ENCODE results near the gene ASAP3.
A peak's percentile ranks its signal among the peaks of the same experiment; 100 is the strongest.

Gene ASAP3

DNA sequence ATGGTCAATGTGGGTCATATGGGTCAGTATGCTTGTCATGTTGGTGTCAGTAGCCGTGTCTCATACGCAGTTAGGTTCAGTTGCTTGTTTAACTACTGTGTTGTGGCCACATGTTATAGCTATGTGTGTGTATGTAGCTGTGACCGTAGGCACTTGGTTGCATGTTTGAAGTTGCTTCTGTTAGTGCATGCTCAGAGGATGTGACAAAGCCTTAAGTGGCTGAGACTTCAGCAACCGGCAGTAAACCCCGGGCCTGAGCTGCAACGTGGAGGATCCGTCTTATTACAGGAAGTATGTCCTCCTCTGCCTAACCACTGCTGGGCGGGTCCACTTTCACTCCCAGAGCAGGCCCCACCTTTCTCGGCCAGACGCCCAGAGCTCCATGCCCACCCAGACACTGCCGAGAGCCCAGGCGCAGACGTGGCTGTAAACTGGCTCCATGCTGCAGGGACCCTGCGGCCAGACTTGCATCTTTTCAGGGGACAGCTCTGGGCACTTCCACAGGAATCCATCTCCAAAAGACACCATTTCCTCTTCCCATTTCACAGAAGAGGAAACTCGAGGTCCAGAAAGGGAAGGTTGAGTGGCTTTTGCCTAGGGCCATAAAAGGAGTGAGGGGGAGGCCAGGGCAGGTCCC is 61.6 kb downstream of the ASAP3 start:
- no peak for DNase-seq

DNA sequence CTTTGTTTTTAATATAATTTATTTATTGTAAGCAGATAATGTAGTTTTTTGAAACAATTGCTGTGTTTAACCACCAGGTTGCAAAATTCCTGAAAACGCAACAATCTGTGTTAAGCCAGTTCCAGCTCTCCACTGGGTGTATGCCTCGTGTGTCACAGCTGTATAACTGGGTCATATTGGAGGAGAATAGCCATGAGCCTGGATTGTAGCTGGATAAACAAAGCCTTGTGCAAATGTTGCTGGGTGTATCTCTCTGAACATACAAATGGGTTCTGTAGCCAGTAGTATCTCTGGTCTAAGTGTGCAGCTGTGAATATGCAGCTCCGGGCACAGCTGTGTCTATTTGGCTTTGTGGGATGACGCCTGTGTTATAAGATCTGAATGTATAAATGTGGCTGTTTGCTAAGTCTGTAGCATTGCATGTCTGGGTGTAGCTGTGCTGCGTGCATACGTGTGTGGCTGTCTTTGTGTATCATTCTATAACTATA is 62.2 kb downstream of the ASAP3 start:
- no peak for DNase-seq

DNA sequence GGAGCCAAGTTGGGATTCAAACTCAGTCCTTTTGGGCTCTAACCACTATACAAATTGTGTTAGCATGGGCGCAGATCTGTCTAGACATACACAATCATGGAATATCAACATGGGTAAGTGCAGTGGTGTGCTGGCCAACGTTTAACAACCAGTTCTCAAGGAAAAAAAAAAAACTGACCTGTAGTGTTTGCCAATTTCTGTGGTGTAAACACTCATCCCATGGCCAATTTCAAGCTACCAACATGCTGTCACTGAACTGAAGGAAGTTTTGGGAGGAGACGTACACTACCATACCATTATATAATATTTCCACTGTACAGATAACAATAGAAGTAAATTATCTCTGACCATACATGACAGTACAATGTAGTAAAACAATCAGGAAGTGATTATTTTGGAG is 62.6 kb downstream of the ASAP3 start:
- DNase-seq: no peak

DNA sequence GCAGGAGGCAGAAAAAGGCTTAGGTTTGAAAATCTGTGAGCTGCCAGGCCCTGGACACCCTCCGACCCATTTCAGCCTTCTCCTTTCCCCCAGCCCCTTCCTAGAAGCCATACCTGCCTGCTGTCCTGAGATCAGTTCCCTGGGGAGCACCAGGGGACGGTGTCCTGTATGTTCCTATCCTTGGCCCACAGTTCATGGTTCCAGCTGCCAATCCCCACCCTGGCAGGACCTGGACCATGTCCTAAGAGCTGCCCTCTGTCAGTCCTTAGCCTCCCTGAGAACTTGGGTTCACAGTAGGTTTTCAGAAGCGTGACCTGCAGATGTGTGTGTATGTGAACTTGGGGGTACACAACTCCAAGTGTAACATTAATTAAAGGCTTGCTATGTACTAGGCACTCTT is 63.2 kb downstream of the ASAP3 start:
- no peak for DNase-seq

DNA sequence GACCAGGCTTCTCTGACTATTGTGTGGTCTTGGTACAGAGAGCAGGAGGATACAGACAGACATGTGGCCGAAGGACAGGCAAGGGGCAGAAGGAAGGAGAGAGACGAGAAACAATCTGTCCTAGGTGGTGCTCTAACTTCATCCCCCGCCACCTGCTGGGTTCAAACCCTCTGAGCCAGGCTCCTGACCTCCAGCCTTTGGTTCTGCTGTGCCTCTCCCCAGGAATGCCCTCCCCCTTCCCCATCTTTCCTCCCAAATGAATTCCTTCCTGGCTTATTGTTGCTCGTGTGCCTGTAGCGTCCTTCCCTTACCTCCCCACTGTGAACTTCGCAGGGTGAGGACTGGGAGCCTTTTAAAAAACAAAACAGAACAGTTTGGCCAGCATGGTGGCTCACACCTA is 64.8 kb downstream of the ASAP3 start:
- DNase-seq: no peak

DNA sequence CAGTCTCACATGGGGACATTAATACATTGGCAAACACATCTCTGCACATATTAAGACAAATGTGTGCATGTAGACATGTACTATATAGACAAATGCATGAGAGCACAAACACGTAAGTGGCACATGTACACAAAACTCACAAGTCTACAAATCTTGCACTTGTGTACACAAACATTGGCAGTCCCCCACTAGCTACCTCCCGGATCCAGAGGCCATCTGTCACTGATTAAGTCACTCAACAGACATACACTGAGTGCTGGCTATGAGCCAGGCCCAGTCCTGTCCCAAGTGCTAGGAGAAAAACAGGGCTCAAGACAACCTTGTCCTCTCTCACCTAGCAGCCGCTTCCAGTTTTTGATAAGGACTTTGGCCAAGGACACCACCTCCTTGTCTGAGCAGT is 66.4 kb downstream of the ASAP3 start:
- DNase-seq: no peak

DNA sequence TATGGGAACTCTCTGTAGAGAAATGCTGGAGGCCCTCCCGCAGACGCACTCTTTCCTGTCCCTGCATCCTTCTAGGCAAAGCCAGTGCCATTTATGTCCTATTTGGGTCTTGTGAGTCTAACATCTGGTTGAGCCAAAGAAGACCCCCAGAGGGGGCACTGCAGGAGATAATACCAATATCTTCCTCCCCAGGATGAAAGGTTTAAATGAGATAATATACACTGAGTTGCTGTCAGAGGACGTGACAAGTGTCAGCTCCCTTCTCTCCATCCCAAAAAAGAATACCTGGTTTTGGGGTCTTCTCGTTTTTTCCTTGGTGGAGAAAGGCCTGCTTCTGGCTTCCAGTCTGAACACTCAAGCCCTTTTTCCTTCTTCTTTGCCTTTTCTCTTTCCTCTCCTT is 67.0 kb downstream of the ASAP3 start:
- no peak for DNase-seq

DNA sequence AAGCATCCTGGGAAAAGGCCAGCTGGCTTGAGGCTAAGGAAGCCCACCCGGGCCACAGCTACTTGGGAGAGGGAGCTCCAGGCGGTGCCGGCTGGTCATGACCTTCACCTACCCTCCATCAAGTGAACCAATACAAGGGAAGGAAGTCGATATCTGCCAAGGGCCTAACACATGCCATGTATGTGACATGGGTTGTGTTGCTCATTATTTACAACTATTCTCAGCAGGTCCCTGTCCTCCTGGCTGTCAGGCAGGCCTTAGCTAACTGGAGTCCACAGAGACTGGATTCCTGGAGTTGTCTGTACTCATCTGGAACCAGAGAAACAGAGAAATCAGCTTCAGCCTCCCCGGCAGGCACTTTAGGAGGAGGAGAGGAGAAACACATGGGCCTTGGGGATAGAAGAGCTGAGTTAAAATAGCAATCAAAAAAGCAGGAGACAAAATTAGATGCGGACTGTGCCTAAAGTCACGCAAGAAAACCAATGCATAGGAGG is 75.1 kb downstream of the ASAP3 start:
- no peak for DNase-seq

DNA sequence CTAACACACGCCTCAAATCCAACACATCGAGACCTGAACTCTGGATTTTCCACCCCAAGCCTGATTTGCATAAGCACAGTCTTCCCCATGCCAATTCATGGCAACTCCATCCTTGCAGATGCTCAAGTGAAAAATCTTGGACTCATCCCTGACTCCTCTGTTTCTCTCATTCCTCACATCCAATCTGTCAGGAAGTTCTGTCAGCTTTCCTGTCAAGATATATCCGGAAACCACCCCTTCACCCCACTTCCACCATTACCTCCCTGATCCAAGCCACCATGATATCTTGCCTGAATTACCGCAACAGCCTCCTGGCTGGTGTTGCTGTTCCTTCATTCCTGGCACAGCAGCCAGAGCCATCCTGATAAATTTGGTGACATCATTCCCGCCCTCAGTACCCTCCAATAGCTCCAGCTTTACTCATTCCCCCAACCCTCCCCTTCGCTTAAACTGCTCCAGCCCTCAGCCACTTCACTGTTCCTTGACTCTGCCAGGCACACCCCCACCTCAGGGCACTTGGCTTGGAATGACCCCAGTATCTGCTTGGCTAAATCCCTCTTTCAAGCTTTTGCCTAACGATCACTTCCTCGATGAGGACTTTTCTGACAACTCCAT is 76.9 kb downstream of the ASAP3 start:
- no peak for DNase-seq

DNA sequence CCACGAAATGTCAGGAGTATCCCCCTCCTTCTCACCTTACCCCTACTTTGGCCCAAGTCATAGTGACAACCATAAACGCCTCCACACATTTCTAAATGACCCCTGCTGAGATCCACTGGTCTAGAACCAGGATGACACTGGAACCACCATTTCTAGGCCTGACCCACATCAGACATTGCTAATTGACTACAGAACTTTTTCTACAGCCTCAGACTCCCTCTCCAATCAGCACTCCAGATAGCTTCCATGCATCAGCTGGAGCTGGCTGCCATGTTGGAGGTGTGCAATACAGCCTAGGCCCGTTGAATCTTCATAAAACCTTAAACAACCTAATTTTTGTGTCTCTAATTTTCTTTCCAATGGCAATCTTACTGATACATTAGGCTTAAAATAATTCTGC is 78.0 kb downstream of the ASAP3 start:
- no peak for DNase-seq

DNA sequence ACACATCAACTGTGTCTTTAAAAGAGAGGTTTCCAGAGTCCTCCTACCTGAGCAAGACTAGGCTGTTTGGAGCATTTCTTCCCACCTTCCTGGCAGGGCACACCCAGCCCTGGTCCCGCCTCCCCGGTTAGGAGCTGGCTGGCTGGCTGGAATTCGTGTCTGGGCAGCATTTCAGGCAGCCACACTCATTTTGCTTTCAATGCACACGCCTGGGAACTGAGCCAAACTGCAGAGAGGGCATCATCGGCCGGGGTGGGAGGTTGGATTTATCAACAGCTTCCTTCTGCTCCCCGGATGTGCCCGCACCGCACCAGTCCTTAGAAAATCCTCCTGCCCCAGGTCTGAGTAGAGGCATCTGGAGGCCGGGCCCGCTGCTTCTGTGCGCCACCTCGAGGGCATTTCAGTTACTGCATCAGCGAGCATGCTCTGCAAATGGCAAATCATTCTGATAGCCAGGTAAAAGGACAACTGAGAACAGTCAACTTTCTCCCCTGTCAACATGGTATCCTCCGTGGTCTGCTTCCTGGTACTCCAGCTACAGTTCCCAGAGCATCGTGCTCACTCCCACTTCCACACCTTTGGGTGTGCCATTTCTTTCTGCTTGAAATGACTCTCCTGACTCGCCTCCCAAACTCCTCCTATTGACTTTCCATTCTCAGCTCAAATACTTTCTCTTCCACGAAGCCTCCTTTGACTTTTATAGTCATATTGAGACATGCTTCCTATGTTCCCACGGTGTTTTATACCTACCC is 80.1 kb downstream of the ASAP3 start:
- peak; percentile 48 for DNase-seq

DNA sequence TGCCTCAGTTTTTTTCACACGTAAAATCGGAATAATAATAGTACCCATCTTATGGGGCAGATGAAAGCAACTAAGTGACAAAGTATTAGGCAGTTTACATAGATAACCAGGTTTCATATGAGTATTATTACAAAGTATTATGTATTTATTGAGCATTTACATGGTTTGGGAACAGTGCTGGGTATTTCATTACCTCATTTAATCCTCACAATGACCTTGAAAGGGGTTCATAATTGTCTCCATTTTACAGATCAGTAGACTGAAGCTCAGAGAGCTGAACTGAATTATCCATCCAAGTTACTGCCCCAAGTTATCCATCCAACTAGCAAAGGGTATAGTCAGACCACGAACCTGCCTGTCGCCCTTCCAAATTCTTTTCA is 80.6 kb downstream of the ASAP3 start:
- DNase-seq: no peak

DNA sequence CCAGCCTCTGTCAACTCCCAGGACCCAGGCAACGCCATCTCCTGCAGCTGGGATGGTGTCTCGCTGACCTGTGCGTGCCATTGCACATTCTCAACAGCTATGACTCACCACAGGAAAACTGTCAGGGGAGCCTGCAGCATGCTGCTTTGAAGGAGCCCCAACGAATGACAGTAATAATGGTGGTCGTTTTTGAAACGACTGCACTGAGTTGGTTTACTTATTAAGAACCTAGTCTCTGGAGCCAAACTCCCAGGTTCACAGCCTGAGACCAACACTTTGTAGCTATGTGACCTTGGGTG is 81.0 kb downstream of the ASAP3 start:
- DNase-seq: no peak

DNA sequence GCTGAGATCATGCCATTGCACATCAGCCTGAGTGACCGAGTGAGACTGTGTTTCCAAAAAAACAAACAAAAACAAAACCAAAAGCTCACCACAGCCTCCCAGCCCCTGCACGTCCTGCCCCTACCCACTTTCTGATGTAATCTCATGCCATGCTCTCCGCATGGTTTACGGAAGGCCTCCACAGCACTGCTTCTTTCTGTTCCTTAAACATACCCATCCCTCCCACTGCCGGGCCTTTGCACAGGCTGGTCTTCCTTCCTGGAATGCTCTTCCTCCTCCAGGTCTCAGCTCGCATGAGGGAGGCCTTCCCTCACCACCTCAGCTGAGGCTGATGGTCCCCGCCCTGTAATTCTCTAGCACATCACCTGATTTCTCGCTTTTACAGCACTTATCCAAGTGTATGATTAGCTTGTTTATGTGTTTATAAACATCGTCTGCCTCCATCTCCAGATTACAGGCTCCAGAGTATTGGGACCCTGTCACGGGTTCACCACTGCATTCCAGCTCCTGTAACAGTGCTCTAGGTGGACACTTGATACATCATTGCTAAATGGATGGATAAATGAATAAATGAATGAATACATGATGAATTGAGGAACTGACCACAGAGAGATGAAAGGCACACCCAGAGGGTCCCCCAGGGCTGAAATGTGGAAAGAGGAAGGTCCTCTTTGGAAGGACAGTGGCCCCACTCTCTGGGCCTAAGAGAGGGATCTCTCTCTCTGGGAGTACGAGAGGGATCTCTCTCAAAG is 81.5 kb downstream of the ASAP3 start:
- no peak for DNase-seq

DNA sequence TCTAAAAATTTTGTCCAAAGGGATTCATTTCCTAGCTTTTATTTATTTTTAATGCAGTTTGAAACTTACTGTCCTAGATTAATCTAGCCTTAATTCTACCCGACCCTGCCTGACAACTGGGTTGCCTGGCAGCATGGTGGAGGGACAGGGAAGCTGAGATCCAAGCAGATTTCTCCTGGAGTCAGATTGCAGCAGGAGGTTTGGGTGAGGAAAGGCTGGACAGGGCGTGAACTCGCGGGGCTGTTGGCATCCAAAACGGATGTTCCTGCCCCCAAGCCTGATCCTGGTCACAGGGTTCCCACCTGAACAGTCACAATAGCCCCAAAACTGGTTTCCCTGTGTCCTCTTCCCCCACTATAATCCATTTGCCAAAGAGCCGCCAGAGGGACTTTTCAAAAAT is 82.7 kb downstream of the ASAP3 start:
- no peak for DNase-seq

DNA sequence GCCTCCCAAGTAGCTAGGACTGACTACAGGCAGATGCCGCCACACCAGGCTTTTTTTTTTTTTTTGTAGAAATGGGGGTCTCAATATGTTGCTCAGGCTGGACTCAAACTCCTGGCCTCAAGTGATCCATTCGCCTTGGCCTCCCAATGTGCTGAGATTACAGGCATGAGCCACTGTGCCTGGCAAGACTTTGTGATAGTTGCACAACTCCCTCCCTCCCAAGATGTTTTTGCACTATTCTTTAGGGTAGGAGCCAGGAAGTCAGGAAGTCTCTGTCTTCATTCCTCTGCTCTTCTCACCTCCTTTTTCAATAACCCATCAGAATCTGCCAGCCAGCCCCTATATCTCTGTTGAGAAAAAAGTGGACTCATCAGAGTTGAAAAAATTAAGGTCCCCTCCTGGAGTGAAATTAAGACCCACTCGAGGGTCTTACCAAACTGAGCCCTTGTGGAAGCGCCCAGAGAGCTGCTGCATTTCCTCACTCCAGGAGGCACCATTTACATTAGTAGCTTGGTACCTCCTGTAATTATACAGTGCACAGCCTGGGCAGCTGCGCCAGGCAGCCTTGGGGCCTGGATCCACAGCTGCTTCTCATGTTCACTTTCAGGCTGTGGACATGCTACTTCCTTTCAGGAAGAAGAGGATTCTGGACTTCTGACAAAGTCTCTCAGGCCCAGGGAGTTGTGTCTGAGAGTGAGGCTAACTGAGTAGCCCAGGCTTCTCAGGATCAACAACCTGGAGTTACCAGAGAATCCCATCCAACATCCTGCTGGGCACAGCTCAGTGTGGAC is 83.5 kb downstream of the ASAP3 start:
- DNase-seq: no peak

DNA sequence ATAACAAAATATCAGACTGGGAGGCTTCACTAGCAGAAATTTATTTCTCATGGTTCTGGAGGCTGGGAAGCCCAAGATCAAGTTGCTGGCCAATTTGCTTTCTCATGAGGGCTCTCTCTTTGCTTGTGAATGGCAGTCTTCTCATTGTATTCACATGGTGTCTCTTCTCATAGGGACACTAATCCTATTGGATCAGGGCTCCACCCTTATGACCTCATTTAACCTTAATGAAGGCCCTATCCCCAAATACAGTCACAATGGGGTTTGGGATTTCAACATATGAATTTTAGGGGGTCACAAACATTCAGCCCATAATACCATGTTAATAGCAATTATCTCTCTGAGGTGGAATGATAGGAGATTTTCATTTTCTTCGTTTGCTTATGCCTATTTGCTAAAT is 84.8 kb downstream of the ASAP3 start:
- DNase-seq: no peak

DNA sequence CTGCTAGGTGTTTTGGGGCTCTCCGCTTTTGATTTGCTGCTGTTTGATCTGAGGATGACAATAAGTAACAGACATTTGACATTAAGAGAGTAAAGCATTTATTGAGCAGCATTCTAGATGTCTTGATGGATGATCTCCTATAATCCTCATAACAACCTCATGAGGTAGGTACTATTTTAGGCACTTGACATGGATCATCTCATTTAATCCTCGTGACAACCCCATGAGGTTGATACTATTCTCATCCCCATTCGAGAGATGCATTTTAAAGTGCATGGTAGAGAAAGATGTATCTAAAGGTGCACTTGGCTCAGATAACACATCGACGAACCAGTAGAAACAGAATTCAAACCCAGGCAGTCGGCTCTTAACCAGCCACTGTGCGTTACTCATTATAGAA is 86.1 kb downstream of the ASAP3 start:
- DNase-seq: no peak

DNA sequence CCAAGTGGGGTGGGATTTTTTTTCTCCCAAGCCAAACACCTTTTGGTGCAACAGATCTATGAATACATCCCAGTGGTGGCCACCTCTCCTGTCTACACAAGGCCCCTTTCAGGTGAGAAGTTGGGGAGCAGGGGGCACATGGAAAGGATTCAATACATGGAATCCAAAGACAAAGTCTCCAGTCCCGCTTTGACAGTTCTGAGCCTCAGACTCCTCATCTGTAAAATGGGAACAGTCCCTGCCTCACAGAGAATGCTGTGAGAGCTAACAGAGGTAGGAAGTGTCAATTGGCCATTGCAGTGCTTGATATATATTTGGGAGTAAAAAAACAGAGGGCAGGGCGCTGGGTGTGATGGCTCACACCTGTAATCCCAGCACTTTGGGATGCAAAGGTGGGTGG is 87.6 kb downstream of the ASAP3 start:
- no peak for DNase-seq

DNA sequence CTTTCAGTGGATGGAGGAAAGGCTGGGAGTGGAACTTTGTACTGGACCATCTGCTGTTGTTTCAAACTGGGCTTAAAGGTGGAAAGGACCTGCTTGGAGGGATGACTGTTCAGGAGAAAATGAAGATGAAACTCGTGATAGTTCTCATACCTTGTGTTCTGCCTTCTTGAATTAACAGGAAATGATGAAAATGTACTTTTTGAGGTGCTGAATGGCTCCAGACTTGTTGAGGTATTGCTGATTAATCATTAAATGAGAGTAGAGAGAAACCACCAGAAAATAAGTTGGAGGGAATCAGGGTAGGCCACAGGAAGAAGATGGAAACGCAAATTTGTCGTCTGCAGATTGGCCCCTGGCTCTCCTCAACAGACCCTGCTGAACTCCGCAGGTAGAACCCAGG is 88.1 kb downstream of the ASAP3 start:
- no peak for DNase-seq

DNA sequence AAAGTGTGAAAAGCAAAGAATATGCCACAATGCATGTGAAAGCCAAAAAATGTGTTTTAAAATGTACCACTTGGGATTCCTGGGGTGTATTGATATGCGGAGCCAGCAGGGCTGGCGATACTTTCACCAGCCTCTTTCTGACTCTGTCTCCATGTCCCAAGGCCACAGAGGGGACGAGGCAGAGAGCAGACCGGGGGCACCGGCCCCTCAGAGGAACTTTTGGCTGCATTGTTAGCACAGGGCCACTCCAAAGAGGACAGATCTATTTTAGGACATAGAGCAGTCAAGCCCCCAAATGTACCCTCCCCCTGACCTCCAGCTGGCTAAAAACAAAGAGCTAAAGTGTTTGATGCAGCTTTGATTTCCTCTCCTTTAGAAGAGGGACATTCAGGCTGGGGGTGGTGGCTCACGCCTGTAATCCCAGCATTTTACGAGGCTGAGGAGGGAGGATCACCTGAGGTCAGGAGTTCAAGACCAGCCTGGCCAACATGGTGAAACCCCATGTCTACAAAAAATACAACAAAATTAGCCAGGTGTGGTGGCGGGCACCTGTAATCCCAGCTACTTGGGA is 88.7 kb downstream of the ASAP3 start:
- DNase-seq: no peak

DNA sequence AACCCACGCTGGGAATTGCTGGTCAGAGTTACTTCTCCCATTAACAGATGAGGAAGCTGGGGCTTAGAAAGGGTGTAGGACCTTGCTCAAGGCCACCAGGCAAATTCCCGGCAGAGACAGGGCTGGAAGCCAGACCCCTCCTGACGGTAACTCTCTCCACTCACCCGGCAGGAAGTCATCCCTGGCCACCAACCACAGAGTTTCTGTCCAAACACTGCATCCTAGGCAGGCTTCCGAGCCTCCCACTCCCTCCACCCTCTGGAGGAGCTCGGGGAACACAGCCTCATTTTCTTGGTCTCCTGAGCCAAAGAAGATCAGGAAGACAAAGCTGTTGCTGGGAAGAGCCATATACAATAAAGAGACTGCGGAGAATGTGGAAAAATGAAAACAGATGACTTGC is 89.3 kb downstream of the ASAP3 start:
- no peak for DNase-seq

DNA sequence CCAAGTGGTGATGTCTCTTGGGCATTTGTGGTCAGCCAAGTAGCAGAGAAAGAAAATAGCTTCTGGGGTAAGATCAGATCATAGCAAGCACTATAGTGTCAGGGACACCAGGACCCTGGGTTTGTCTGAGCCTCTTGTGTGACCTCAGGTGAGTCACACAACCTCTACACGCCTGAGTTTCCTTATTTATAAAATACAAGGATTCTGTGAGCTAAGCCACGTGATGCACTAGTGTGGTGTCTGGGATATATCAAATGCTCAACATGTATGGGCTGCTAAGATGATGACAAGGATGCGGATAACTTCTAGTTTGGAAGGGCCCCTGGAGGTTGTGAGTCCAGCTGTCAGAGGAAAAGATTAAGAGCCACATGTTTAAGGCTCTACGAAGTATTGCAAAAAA is 89.8 kb downstream of the ASAP3 start:
- DNase-seq: no peak
